Esophagus mucosa (tissue), 1 donor: Measurements from ENCODE around the gene WNT5B. TPM values are rescaled to one million over a fixed set of nuclear protein-coding genes. Genes with fewer than 3 reads are reported as not detected.
"Not testable (repeated sequence)": the region's sequence is repeated elsewhere in the genome, so short reads cannot be mapped to it uniquely, and the experiment has no call there.

ENCODE experiments used
- ATAC-seq: fragments of 200-7000 bp; cut with Tn5 transposase; one replicate; pipeline ENCODE4 v1.9.1; 2020
- total RNA-seq: library from RNA; stranded (reverse); gene quantifications from one replicate; pipeline ENCODE4 v1.2.4, GENCODE V29; 2023
- donor health status: DM: yes; HTN: yes; CAD: no.

Gene WNT5B
- total RNA-seq, 1 donor from 2014 or later: 9.8 TPM

DNA sequence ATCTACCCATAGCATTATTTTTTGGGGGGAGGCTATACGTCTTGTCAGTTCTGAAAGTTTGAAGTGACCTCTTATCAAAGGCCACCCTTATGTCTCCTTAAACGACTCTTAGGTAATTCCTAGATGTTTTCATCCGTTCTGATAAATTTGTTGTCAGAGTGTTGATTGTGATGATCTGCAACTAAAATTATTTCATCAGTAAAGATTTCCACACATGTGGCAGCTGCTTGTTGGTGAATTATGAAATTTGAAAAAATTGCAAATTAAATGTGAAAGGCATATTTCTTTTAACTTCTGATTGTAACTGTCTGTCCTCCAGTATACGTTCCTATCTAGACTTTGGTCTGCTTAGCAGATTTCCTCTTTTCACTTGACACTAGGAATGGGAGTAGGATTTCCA is 63.2 kb downstream of the WNT5B start:
- no peak for ATAC-seq

GRCh38 chr12:1692895-1693610 is 64.0 kb downstream of the WNT5B start:
- no peak for ATAC-seq

DNA sequence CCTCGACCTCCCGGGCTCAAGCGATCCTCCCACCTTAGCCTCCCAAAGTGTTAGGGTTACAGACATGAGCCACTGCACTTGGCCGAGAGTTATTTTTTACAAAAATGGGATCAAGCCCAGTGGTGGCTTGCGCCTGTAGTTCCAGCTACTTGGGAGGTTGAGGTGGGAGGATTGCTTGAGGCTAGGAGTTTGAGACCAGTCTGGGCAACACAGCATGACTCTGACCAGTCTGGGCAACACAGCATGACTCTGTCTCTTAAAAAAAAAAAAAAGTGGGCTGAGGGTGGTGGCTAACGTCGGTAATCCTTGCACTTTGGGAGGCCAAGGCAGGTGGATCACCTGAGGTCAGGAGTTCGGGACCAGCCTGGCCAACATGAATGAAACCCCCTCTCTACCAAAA is 66.1 kb downstream of the WNT5B start:
- ATAC-seq: not testable (repeated sequence)

DNA sequence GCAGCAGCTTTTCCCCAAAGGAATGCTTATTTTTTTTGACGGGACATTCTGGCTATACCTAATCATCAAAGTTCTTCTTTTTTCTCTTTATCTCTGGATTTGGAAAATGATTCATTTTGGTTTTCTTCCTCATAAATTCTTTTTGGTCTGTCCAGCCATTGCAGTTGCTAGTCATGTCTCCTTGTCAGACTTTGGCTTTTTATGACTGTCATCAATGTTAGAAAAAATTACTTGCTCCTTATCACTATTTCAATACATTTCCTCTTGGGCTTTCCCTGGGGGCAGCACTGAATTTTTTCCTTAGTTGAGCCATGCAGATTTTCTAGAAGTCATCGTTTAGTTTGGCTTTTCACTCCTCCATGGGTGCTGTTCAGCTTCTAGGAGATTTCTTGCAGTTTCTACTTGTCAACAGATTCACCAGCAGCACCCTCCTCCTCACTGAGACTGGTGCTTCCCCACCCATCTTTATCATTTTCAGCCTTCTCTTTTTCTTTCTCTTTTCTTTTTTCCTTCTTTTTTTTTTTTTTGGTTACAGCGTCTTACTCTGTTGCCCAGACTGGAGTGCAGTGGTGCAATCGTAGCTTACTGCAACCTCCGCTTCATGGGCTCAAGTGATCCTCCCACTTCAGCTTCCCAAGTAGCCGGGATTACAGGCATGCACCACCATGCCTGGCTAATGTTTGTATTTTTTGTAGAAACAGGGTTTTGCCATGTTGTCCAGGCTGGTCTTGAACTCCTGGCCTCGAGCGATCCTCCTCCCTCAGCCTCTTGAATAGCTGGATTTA is 67.0 kb downstream of the WNT5B start:
- no peak for ATAC-seq

GRCh38 chr12:1696800-1697199 is 67.8 kb downstream of the WNT5B start:
- ATAC-seq: no peak

Other genes starting within 250 kb of the WNT5B start
- 6.9 TPM for gene FBXL14, start 34.6 kb upstream of the WNT5B start, total RNA-seq
- 50.5 TPM for gene ADIPOR2, start 61.8 kb downstream of the WNT5B start, total RNA-seq
- gene LRTM2, start 191.3 kb downstream of the WNT5B start, total RNA-seq: not detected